GM19395 (cell line): Measurements from ENCODE around the gene GOLT1A.
"Not testable (repeated sequence)": the region's sequence is repeated elsewhere in the genome, so short reads cannot be mapped to it uniquely, and the experiment has no call there.

ENCODE experiments used
- ATAC-seq: cut with Tn5 transposase; IDR thresholded peaks from one replicate; pipeline ENCODE4 v1.9.1; 2021; ENCODE audit warnings: mild to moderate bottlenecking, moderate library complexity; ENCODE audit not compliant: unreplicated experiment

The GOLT1A gene

DNA sequence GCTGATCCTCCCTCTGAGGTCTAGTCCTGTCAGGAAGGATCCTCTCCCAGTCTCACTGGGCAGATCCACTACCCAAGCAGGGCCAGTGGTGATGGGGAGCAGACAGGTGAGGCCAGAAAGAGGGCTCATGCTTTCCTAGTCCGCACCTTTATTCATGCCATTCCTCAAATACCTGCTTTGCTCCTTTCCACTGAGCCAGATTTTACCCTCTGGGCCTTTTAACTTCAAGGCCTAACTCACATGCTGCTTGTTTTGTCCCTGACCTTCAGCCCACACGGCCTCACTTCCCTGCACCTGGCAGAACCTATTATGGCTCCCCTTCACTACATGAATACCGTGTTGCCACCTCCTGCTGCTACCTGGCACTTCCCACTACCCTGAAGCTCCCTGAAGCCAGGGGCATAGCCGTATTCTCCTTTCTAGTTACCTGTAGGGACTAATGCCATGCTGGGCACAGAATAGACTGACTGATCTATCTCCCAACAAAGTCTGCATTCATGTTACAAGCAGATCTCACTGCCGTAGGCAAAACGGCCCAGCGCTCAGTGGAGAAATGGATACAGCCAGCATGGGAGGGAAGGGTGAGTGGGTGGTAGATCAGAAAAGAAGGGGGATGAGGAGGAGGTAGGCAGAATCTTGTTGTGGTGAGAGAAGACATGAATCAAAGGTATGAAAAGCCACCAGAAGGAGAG lies 36.1 kb upstream of the GOLT1A start:
- no peak for ATAC-seq

- ATAC-seq = no peak
These were observed 35.2 kb upstream of the GOLT1A start for GRCh38 chr1:204248954-204249353.

DNA sequence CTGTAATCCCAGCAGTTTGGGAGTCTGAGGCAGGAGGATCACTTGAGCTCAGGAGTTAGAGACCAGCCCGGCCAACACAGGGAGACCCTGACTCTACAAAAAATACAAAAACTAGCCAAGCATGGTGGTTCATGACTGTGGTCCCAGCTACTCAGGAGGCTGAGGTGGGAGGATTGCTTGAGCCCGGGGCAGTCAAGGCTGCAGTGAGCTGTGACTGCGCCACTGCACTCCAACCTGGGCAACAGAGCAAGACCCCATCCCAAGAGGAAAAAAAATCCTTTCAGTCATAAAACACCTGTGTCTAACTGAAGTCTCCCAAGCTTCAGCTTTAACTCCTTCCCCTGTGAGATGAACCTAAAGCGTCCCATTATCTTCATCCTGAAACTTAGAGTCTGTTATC lies 33.1 kb upstream of the GOLT1A start:
- no peak for ATAC-seq

DNA sequence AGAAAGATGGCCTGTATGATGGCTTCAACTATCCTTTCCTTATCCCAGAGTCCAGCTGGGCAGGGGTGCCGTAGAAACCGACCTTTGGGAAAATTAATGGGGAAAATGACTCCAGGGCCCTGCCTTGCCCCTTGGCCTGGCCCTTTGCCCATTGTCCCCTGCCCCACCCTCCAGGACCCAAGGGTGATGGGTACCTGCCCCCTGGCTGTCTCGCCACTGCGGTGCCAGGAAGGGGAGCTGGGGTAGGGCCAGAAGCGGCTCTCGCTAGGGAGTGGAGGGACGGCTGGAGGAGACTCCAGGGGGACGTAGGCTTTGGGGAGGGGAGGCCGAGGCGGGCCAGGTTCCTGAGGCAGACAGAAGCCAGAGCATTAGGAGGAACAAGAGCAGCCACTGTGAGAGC lies 29.1 kb upstream of the GOLT1A start:
- ATAC-seq = no peak

- ATAC-seq = no peak
These were observed 28.1 kb upstream of the GOLT1A start for GRCh38 chr1:204241914-204242313.

DNA sequence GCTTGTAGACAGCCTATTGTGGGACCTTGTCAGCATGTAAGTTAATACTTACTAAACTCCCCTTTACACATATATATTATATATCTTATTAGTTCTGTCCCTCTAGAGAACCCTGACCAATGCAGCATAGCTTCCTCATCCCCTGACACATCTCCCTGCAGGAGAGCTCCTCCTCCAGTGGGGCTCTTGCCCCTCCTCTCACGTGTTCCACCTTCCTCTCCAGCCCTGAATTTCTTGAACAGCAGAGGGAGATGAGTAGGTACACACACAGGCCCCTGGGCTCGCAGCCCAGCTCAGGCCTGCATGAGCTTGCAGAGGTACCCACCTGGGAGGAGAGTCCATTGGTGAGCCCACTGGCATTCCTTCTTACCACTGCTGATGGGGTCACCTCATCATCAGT lies 27.3 kb upstream of the GOLT1A start:
- ATAC-seq = no peak

GRCh38 chr1:204240233-204240632 lies 26.4 kb upstream of the GOLT1A start:
- no peak for ATAC-seq

DNA sequence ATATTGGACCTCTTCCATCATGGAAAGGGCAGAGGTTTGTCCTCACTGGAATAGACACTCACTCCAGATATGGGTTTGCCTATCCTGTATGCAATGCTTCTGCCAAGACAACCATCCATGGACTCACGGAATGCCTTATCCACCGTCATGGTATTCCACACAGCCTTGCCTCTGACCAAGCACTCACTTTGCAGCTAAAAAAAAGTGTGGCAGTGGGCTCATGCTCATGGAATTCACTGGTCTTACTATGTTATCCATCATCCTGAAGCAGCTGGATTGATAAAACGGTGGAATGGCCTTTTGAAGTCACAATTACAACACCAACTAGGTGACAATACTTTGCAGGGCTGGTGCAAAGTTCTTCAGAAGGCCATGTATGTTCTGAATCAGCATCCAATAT lies 25.6 kb upstream of the GOLT1A start:
- not testable (repeated sequence) for ATAC-seq

GRCh38 chr1:204238520-204238919 lies 24.7 kb upstream of the GOLT1A start:
- not testable (repeated sequence) for ATAC-seq

DNA sequence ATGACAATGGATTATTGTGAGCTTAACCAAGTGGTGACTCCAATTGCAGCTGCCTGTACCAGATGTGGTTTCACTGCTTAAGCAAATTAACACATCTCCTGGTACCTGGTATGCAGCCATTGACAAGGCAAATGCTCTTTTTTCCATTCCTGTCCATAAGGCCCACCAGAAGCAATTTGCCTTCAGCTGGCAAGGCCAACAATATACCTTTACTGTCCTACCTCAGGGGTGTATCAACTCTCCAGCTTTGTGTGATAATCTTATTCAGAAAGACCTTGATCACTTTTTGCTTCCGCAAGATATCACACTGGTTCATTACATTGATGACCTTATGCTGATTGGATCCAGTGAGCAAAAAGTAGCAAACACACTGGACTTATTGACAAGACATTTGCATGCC lies 23.7 kb upstream of the GOLT1A start:
- ATAC-seq = not testable (repeated sequence)

GRCh38 chr1:204232526-204232925 lies 18.7 kb upstream of the GOLT1A start:
- ATAC-seq = no peak

GRCh38 chr1:204230211-204230610 lies 16.4 kb upstream of the GOLT1A start:
- no peak for ATAC-seq

DNA sequence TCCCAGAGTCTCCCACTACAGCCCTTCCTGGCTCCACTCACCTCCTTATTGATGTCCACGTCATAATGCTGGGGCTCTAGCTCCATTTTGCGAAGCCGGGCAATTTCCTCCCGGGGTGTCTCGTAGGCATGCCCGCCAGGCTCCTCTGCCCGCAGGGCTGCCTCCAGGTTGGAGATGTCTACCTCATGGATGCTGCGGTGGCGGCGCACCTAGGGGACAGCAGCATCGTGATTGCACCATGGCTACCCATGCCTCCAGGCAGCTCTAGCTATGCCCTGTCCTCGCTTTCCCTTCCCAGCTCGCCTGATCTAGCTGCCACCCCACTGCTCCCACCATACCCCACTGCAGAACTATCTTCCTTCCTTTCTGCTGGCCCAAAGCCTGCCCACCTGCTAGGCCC lies 15.1 kb upstream of the GOLT1A start:
- ATAC-seq = no peak

GRCh38 chr1:204227996-204228785 lies 14.4 kb upstream of the GOLT1A start:
- ATAC-seq = no peak

GRCh38 chr1:204227351-204227750 lies 13.6 kb upstream of the GOLT1A start:
- no peak for ATAC-seq

DNA sequence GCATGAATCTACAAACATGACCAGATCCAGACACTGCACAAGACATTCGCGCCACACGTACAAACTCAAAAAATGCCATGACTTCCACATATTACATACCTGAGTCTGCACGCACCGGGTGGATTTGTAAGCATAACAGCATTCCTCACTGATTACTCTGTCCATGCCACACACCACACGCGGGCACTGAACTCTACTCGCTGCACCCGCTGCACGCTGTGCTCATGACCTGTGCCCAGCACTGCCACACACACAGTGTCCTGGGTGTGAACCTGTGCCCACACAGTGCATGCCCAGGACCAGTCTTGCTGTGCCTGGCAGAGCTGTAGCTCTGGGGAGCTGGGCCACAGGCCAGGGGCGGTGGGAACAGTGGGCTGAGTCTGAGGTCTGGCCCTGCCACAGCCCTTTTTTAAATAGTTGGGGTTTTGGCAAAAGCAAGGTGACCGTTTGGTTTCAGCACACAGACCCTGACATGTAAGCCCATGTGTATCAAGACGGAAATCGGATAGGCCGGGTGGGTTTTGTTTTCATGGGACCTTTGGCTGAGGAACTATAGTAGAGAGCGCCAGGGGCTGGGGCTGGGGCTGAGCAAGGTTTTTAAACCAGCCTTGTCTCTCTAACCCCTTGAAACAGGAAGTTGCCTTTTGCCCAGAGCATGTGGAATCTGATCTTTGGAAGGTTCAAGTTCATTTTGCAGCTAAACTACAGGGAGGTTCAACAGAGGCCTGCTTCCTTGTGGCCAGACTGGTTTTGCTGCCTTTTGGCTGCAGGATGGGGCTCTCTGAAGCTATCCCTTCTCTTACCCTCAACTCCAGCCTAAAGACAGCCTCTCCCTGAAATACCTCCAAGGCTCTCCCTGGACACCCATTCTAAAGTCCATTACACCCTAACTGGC lies 12.3 kb upstream of the GOLT1A start:
- ATAC-seq = no peak

DNA sequence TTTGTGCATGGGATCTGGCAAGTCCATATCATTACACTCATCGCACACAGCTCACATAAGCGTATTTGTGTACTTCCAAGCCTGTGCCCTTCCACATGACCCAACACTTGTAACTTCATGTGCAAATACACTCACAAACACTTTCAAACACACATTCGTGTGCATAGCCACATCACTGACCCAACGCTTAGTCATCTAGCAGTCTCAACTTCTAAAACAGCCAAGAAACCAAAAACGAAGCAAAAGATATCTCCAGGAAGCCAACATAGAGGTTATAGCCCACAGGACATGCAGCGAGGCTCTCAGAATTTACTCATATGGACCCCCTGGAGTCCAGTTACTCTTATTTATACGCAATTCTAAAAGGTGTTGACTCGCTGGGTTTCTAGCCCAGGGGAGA lies 10.9 kb upstream of the GOLT1A start:
- ATAC-seq = no peak

GRCh38 chr1:204223129-204223860 lies 9.5 kb upstream of the GOLT1A start:
- ATAC-seq = no peak

DNA sequence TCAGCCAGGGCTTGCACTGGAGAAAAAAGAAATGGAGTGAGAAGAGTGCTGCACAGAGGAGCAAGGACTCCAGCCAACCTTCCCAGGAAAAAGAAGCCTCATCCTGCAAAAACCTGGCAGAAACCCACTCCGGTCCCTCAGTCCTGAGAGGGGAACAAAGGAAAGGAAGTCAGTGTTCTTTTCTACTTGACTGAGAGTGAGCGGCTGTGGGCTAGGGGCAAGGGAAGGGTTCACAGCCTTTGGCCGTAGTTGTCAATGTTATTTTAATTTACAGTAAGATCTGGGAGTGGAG lies 8.9 kb upstream of the GOLT1A start:
- ATAC-seq = no peak

- no peak for ATAC-seq
These were observed 8.4 kb upstream of the GOLT1A start for GRCh38 chr1:204222006-204222763.
